GM20000 (cell line): ENCODE data around the gene ADARB2.

Source experiments
- DNase-seq: peaks from one replicate; pipeline ENCODE4 v3.0.0; 2012; ENCODE audit warnings: low spot score
- TF ChIP-seq, protein P1 (sequence below): IDR thresholded peaks from 2 replicates; pipeline ENCODE4 v1.5.1; 2012; ENCODE audit warnings: mild to moderate bottlenecking, control low read depth; ENCODE audit errors: extremely low read depth, missing control alignments

ADARB2 gene

DNA sequence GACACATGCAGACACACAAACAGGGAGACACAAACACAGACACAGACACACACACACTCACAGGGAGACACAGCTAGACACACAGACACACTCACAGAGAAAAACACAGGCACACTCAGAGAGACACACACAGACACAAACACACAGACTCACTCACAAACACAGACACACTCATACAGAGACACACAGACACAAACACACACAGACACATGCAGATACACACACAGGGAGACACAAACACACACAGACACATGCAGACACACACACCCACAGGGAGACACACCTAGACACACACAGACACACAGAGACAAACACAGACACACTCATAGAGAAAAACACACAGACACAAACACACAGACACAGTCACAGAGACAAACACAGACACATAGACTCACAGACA is 67.9 kb downstream of the ADARB2 start:
- DNase-seq, result no peak
- TF ChIP-seq, protein P1, sequence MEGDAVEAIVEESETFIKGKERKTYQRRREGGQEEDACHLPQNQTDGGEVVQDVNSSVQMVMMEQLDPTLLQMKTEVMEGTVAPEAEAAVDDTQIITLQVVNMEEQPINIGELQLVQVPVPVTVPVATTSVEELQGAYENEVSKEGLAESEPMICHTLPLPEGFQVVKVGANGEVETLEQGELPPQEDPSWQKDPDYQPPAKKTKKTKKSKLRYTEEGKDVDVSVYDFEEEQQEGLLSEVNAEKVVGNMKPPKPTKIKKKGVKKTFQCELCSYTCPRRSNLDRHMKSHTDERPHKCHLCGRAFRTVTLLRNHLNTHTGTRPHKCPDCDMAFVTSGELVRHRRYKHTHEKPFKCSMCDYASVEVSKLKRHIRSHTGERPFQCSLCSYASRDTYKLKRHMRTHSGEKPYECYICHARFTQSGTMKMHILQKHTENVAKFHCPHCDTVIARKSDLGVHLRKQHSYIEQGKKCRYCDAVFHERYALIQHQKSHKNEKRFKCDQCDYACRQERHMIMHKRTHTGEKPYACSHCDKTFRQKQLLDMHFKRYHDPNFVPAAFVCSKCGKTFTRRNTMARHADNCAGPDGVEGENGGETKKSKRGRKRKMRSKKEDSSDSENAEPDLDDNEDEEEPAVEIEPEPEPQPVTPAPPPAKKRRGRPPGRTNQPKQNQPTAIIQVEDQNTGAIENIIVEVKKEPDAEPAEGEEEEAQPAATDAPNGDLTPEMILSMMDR, result no peak

DNA sequence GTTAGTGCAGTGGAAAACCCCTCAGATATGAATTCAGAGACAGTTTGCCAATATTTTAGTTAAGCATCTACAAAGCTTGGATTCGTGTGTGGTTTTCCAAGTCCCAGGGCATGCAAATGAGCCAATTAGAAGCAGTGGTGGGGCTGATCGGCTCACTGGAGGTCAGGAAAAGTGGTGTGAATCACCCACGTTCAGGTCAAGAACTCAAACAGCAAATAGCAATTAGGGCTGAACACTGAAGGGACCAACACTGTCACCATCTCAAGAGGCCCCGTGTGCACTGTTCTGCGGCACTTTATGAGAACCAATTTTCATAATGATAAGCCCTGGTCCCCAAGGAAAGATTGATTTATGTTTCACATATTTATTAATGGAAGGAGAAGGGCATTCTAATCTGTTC is 68.9 kb downstream of the ADARB2 start:
- TF ChIP-seq, protein P1, result no peak
- DNase-seq, result no peak

DNA sequence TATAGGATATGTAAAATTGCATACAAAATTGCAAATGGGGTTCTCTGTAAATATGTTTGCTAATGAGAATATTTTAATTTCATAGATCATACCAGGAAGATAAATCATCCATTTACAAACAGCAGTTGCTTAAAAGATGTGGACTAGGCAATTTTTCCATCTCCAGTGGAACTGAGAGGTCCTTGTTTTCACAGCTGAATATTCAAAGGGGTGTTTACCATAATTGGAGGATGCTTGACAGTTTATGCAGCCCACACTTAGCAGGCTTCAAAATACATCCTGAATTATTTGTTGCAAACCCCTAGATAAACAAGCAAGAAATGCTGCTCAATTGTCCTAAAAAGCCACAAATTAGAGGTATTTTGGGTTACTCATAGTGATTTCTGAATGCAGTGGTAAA is 69.9 kb downstream of the ADARB2 start:
- DNase-seq, result no peak
- TF ChIP-seq, protein P1, result no peak

DNA sequence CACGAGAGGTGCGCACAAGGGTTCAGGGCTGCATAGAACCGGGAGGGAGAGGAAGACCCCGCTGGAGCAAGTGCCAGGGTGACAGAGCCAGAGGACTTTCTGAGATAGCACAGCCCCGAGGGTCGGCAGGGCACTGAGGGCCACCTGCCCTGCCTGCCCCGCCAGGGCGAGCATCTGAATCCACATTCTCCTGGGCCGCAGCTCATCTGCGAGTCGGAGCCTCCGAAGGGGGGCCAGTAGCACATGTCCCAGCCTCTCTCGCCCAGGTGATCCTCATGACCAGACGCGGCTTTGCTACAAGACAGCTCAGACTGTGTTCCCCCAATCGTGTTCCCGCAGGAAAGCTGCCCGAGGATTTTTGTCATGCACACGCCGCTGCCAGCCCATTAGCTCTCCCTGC is 71.2 kb downstream of the ADARB2 start:
- TF ChIP-seq, protein P1, result no peak
- DNase-seq, result no peak

DNA sequence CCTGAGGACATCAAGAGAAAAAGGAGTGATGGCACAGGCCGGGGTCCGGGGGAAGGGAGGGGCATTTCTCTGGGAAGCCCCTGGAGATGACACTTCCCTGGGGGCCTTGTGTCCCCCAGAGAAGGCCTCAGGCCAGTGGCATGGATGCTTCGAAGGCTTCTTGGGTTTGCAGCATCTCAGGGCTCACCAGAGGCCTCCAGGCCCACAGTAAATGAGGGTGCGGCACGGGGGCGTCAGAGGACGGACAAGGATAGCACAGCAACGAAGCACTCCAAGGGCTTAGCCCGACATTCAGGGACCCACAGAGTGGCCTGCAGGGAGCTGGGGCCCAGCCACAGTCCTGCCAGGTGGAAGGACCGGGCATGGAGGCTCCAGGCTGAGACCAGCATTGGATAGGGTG is 71.6 kb downstream of the ADARB2 start:
- TF ChIP-seq, protein P1, result no peak
- no peak for DNase-seq

DNA sequence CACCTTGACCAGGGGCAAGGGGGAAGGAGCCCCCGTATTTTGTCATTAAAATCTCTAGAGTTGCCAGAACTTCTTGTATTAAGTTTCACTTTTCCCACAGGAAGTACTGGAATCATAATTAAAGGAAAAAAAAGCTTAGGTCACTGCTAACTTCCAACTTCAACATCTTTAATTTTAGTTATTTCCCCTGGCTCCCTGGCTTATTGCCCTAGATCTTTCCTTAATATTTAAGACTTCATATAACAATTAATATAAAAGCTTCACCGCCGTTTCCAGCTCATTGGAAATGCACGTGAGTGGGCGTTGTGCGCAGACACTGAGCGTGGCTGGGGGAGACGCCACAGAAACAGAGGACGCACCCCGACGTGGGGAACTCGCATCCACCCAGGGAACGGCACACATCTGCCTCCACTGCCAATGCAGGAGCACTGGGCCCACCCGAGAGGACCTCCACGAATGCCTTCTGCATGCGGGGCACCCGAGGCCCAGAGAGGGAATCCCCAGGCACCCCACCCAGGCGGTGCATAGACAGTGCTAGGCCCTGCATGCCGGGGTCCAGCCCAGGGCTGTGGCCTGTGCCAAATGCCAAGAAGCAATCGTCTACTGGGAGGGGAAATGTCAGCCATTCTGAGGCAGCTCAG is 72.2 kb downstream of the ADARB2 start:
- no peak for DNase-seq
- TF ChIP-seq, protein P1, result no peak

DNA sequence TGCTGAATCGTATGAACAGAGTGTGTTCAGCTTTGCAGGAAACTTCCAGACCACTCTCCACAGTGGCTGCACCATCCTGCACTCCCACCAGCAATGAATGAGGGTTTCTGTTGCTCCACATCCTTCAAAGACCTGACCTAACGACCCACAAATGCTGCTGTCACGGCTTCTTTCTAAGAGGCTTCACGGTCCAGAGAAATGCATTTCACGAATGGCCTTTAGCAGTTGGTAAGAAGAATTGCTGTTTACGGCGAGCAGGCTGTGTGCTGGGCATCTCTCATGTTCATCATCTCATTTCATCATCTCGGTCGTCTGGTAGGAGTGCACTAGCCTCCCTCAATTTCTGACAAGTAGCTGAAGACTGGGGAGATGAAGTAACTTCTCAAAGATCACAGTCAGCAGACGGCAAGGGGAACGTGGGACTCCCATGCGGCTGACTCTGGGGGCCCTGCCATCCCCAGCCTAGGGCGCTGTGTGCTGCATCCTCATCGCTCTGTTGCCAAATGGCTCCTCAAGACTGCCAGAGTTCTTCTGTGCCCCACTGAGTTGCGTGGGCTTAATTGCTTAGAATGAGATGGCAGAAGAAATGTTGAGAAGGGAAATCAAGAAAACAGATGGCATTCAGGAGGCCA is 72.9 kb downstream of the ADARB2 start:
- TF ChIP-seq, protein P1, result no peak
- DNase-seq, result no peak
